Endometrial microvascular endothelial cells (primary cell): ENCODE measurements around the gene MAVS. TPM values are rescaled to one million over a fixed set of nuclear protein-coding genes. Genes with fewer than 3 reads are reported as not detected.
"Not testable (repeated sequence)": the region's sequence is repeated elsewhere in the genome, so short reads cannot be mapped to it uniquely, and the experiment has no call there.

ENCODE experiments used
- in situ Hi-C: cut with HindIII; loops from 2 replicates; pipeline ENCODE4 v1.10.0; 2017; ENCODE audit warnings: low sequenced_read_pairs, low pct_unique_long_range_greater_than_20kb; ENCODE audit errors: inconsistent ontology term
- total RNA-seq: library from RNA; depleted of rRNA; stranded (reverse); fragments of >200 nt; gene quantifications from one replicate; pipeline ENCODE4 v1.2.3, GENCODE V29; 2015; ENCODE audit errors: inconsistent ontology term

MAVS gene
- total RNA-seq, 1 donor from 2014 or later = 24.4 TPM

GRCh38 chr20:3813848-3814581 is 32.6 kb upstream of the MAVS start:
- in situ Hi-C loops = no loop called here

- in situ Hi-C loops = no loop called here
Measured at GRCh38 chr20:3814928-3815495, 31.6 kb upstream of the MAVS start.

- in situ Hi-C loops = no loop called here
Measured at GRCh38 chr20:3815703-3816315, 30.8 kb upstream of the MAVS start.

- in situ Hi-C loops = no loop called here
Measured at GRCh38 chr20:3818155-3819151, 28.2 kb upstream of the MAVS start.

GRCh38 chr20:3819411-3820047 is 27.1 kb upstream of the MAVS start:
- in situ Hi-C loops = no loop called here

GRCh38 chr20:3820048-3820900 is 26.4 kb upstream of the MAVS start, which contains the start of gene AP5S1:
TSS of gene AP5S1 (plus strand) at chr20:3820547. CDS start at chr20:3822118, 1,571 bp downstream.
- in situ Hi-C loops = no loop called here

- in situ Hi-C loops = no loop called here
Measured at GRCh38 chr20:3820901-3821727, 25.5 kb upstream of the MAVS start.

- in situ Hi-C loops = no loop called here
Measured at GRCh38 chr20:3821996-3822395, 24.6 kb upstream of the MAVS start.

GRCh38 chr20:3823881-3824280 is 22.8 kb upstream of the MAVS start:
- in situ Hi-C loops = no loop called here

GRCh38 chr20:3825526-3825925 is 21.1 kb upstream of the MAVS start:
- in situ Hi-C loops = no loop called here

GRCh38 chr20:3826420-3826819 is 20.2 kb upstream of the MAVS start:
- in situ Hi-C loops = no loop called here

GRCh38 chr20:3828798-3829197 is 17.8 kb upstream of the MAVS start:
- in situ Hi-C loops = no loop called here

GRCh38 chr20:3829891-3830290 is 16.7 kb upstream of the MAVS start:
- in situ Hi-C loops = not testable (repeated sequence)

- in situ Hi-C loops = no loop called here
Measured at GRCh38 chr20:3836132-3836531, 10.5 kb upstream of the MAVS start.

GRCh38 chr20:3839328-3839727 is 7.3 kb upstream of the MAVS start:
- in situ Hi-C loops = no loop called here

- in situ Hi-C loops = not testable (repeated sequence)
Measured at GRCh38 chr20:3840201-3840600, 6.4 kb upstream of the MAVS start.

GRCh38 chr20:3842348-3842930 is 4.2 kb upstream of the MAVS start:
- in situ Hi-C loops = no loop called here
